HG03135 (cell line): ENCODE data around the gene GMPPA.
A peak's percentile ranks its signal among the peaks of the same experiment; 100 is the strongest.

Experiments
- ATAC-seq: cut with Tn5 transposase; IDR thresholded peaks from one replicate; pipeline ENCODE4 v1.9.1; 2021; ENCODE audit warnings: mild to moderate bottlenecking, moderate library complexity; ENCODE audit not compliant: unreplicated experiment

Gene GMPPA

DNA sequence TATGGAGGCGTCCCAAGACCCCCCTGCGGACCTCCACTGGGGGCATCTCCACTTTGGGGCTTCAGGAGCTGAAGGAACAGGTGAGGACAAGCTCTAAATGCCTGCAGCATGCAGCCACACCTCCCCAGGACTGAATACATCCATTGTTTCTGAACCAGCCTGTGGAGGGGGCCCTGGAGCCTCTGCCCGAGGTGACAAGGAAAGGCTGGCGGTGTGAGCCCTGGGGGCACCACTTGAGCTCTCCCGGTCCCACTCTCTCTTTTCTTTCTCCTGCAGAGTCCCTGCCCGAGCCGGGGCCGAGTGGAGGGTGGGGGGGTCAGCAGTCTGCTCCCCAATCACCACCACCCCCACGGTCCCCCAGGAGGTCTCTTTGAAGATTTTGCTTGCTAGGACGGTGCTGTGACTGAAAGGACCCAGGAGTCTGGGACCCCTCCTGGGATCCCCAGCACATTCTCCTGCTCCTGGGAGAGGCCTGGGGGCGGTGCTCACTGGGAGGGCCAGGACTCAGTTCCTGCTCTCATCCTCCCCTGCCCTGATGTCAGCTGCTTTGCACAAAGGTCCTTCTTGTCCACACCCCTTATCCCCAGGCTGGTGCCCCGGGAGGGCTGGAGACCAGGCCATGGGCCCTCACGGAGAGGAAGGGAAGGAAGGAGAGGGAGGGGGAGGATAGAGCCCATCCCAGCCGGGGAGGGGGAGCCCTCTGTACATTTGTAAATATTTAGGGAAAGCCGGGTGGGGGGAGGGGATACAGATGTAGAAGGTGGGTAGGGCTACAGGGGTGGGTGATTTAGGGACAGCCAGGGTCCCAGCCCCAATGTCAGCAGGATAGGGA, 39.2 kb downstream of the GMPPA start:
- no peak for ATAC-seq

- no peak for ATAC-seq
These were observed 39.8 kb downstream of the GMPPA start for GRCh38 chr2:219538504-219538951.

GRCh38 chr2:219538956-219539788, 40.5 kb downstream of the GMPPA start:
- no peak for ATAC-seq

DNA sequence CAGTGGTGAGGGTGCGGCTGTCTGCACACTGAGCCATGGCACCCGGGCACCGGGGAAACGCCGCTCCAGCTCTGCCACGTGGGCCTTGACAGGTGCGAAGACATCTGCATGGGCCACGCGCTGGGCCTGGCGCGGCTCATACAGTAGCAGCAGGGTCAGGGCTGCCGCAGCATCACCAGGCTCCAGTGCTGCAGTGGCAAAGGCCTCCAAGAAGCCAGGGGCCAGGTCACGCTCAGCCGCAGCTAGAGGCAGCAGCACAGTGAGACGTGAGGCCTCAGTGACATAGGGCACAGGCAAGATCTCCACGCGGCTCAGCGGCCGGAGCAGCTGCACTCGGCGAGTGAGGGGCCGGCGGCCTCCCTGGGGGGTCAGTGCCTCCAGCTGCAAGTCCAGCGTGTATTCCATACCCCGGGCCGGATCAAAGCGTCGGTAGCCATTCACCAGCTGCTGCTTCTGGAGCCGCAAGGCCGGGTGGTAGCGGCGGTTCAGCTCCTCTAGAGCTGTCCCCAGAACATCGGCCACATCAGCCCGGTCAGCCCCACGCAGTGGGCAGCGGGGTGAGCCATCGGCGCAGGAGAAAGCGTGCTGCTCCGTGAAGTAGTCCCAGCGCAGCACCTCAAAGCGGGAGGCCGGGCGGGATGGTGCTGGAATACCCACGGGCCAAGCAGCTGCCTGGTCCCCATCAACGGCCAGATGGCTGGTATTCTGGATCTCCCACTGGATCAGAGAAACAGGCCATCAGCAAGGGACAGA, 41.4 kb downstream of the GMPPA start:
- no peak for ATAC-seq

- ATAC-seq = no peak
These were observed 42.3 kb downstream of the GMPPA start for GRCh38 chr2:219540784-219541504.

- ATAC-seq = peak; percentile 43
These were observed 43.0 kb downstream of the GMPPA start for GRCh38 chr2:219541611-219542180.

DNA sequence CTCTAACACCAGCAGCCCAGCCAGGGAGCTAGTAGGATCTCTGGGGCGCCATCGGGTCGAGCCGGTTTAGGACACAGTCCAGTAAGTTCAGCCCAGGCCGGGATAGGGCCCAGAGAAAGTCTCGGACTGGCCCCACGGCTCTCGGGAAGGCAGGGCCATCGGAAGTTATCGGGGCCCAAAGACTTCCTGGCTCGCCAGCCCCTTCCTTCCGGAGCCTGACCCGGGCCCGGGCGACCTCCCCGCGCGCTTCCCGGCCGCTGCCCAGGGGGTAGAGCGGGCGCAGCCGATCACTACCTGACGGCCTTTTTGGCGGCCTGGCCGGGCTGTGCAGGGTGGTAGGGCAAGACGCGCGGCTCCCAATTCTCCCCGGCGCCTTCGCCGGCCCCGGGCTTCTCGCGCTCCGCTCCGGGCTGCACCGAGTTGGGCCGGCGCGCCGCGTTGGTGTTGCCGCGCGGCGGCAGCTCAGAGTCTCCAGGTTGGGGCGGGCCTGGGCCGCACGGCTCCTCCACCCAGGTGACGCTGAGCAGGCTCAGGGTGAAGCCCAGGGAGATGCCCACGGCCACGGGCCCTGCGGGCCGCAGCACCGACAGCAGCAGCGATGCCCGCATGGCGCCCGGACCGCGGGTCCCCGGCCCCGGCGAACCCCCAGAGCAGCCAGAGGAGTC, 44.4 kb downstream of the GMPPA start:
- ATAC-seq = peak; percentile 37

DNA sequence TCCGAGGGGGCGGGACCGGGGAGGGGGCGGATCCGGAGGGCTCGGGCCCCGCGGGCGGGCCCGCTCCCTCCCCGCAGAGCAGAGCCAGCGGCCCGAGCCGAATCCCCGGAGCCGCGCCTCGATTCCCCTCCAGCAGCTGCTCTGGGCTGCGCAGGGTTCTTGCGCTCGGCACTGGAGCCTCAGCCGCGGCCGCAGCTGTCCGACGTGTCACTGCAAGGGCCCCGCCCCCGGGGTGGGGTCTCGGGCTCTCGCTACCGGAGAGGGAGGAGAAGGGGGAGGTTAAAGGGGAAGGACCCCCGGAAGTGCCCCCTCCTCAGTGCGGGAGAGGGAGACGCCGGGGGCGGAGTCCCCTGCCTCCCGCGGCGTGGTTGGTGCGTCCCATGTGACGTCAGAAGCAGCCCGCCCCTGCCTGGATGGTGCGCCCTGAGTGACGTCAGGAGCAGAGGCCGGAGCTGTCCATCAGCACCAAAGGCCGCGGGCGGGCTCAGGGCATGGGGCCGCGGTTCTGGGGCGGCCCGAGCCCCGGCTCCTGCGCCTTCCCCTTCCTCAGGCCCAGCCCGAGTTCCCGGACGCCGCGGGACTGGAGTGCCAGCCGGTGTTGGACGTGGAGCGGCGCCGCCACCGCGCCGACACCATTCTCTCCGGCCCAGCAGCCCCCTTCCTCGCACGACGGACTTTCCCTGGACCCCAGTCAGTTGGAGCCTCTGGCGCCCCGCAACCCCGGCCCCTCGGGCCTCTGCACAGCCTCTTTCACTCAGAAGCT, 45.1 kb downstream of the GMPPA start, which contains the start of the genes CHPF and TMEM198:
CHPF (minus strand) TSS at position 214 of the 763 bp plus-strand sequence. CDS start 271 bp downstream, outside the sequence.
TMEM198 (plus strand) TSS at position 433 of the 763 bp plus-strand sequence. CDS start 700 bp downstream, outside the sequence.
- peak; percentile 73 for ATAC-seq

GRCh38 chr2:219544567-219544966, 45.9 kb downstream of the GMPPA start:
- ATAC-seq = no peak

DNA sequence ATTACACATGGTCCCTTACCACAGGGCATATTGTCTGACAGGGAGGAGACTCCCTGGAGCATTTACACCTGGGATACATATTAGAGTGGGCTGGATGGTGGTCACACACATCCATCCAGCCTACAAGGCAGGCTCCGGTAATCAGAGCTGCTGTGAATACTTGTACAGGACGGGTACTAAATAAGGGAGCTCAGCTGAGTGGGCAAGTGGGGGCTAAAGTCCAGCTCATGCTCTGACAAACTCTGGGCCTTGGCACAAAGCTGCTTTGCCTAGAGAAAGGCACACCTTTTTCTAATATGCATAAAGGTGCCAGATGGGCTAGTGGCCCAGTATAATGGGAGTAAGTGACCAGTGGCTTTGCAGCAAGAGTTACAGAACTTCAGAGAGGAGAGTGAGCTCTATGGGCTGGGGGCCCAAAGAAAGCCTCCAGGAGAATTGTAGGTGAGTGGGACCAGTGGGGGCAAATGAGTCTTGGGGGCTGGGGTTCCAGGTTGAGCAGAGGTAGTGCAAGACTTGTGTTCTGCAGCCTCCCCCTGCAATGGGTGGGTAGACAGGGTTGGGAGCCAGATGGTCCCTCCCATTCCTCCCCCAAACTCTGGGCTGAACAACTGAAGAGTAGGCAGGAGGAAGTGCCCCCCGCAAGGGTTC, 46.7 kb downstream of the GMPPA start:
- ATAC-seq = no peak

- ATAC-seq = no peak
These were observed 47.3 kb downstream of the GMPPA start for GRCh38 chr2:219545943-219546352.

DNA sequence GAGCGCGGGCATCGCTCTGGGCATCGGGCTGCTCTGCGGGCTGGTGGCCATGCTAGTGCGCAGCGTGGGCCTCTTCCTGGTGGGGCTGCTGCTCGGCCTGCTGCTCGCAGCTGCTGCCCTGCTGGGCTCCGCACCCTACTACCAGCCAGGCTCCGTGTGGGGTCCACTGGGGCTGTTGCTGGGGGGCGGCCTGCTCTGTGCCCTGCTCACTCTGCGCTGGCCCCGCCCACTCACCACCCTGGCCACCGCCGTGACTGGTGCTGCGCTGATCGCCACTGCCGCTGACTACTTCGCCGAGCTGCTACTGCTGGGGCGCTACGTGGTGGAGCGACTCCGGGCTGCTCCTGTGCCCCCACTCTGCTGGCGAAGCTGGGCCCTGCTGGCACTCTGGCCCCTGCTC, 48.9 kb downstream of the GMPPA start:
- no peak for ATAC-seq

DNA sequence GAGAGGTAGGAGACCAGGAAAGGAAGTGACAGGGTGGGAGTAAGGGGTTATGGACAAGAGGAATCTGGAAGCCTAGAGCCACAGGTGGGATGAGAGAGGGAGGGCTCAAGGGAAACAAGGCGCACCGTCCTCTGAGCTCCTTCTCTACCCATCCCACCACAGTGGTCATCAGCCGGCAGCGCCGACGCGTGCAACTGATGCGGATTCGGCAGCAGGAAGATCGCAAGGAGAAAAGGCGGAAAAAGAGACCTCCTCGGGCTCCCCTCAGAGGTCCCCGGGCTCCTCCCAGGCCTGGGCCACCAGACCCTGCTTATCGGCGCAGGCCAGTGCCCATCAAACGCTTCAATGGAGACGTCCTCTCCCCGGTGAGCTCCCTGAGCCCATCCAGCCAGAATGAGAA, 50.3 kb downstream of the GMPPA start:
- ATAC-seq = no peak

DNA sequence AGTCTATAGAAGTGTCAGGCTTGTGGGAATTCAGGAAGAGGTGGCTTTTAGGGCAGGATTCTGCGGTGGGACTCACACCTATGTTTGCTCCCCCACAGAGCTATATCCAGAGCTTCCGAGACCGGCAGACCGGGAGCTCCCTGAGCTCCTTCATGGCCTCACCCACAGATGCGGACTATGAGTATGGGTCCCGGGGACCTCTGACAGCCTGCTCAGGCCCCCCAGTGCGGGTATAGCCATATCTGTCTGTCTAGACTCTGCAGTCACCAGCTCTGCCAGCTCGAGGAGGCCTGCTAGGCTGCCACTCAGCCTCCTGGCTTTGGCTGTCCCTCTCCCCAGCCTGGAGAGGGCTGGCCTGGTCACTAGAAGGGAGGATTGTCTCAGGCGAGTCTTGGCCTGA, 50.9 kb downstream of the GMPPA start:
- no peak for ATAC-seq

DNA sequence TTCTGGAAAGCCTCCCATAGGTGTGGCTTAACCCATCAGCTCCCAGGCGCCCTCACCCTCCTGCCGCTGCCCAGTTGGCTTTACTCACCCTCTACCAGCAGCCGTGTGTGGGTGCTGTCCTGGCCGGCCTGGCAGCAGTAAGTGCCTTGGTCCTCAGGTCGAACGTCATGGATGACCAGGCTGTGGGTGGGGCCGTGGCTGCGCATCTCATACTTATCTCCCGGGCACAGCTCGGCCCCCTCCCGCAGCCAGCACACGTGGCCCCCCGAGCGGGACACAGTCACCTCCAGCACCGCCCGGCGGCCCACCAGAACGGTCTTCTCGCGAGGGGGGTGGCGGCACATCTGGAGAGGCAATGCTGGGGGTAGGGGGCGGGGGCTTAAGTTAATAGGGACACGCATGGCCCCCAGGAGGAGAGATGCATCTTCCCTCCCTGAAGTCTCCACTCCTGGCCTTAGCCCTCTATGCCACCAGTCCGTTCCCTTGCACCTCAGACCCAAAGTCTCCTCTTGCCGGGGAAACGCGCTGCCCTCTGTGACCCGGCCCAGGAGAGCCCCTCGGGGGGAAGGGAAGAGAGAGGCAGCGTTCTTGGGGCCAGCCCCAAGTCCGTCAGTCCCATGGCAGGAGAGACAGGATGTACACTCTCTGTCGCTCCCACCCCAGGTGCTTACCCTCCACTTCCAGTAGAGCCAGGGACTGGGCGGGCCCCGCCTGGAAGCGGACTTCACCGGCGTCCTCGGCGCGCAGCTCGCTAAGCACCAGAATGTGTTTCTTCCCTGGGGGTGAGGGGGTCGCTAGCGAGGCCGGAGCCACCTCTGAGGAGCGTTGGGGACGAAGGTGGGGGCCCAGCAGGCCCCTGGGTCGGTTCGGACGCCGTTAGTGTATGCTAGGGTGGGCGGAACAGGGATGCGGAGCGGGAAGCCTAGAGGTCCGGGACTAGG, 53.0 kb downstream of the GMPPA start:
- peak; percentile 19 for ATAC-seq

DNA sequence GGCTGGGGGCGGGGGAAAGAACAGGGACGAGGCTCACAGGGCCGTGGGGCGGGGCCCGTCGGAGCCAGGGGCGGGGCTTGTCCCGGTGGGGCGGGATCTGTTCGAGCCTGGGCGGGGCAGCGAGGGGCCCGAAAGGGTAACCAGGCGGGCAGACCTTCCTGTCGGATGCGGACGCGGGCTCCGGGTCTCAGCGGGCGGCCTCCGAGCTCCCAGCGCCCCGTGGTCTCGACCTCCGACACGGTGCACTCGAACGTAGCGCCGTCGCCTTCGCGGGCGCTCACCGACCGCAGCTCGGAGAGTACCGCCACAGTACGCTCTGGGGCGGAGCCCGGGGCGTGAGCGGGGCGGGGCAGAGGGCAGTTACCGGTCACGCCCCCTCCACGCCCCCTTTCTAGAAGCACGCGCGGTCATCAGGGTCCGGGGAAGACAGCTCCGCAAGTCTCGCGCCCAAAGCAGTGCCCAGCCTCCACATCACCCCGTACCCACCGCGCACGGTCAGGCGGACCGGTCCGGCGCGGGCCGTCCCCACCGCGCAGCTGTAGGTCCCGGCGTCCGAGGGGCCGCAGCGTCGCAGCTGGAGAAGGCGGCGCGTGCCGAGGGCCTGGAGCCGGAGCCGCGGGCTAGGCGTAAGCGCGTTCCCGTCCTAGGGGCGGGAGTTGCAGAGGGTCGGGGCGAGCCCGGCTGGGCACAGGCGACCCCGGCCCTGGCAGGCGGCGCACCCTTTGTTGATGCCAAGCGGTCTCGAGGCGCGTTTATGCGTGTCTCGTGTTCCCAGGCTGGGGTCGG, 53.9 kb downstream of the GMPPA start:
- ATAC-seq = peak; percentile 88

GRCh38 chr2:219553168-219553417, 54.4 kb downstream of the GMPPA start:
- no peak for ATAC-seq
